Mucosa of rectum (tissue), 2 donors: Measurements from ENCODE around the gene BICRA.
A peak's percentile ranks its signal among the peaks of the same experiment; 100 is the strongest.
"Not testable (repeated sequence)": the region's sequence is repeated elsewhere in the genome, so short reads cannot be mapped to it uniquely, and the experiment has no call there.

Experiments
- H3K27ac ChIP-seq, 2 donors: one replicate each; pipeline ENCODE4 v1.7.0; 2013; ENCODE audit warnings: inconsistent platforms in 2 of 2, low read depth in 2 of 2, low read length in 2 of 2
- H3K27me3 ChIP-seq, 2 donors: one replicate each; pipeline ENCODE4 v1.7.0; 2013; ENCODE audit warnings: low read length in 2 of 2; ENCODE audit not compliant: control insufficient read depth in 2 of 2, insufficient read depth in 2 of 2
- H3K36me3 ChIP-seq, 2 donors: one replicate each; pipeline ENCODE4 v1.7.0; 2013; ENCODE audit warnings: low read length in 2 of 2; ENCODE audit not compliant: control insufficient read depth in 2 of 2, insufficient read depth in 2 of 2
- H3K4me1 ChIP-seq, 2 donors: one replicate each; pipeline ENCODE4 v1.7.0; 2013; ENCODE audit warnings: low read length in 2 of 2, mild to moderate bottlenecking in 1 of 2; ENCODE audit not compliant: control insufficient read depth in 2 of 2, insufficient read depth in 2 of 2
- H3K4me3 ChIP-seq, 2 donors: one replicate each; pipeline ENCODE4 v1.7.0; 2013; ENCODE audit warnings: low read length in 2 of 2
- H3K9ac ChIP-seq, 2 donors: one replicate each; pipeline ENCODE4 v1.7.0; 2013; ENCODE audit warnings: low read length in 2 of 2, low read depth in 1 of 2, mild to moderate bottlenecking in 1 of 2
- H3K9me3 ChIP-seq, 2 donors: one replicate each; pipeline ENCODE4 v1.7.0; 2013; ENCODE audit warnings: low read length in 2 of 2; ENCODE audit not compliant: control insufficient read depth in 2 of 2
- donor health status: healthy.
- donor health status: Normal muscosa, but diverticular disease.

BICRA gene

DNA sequence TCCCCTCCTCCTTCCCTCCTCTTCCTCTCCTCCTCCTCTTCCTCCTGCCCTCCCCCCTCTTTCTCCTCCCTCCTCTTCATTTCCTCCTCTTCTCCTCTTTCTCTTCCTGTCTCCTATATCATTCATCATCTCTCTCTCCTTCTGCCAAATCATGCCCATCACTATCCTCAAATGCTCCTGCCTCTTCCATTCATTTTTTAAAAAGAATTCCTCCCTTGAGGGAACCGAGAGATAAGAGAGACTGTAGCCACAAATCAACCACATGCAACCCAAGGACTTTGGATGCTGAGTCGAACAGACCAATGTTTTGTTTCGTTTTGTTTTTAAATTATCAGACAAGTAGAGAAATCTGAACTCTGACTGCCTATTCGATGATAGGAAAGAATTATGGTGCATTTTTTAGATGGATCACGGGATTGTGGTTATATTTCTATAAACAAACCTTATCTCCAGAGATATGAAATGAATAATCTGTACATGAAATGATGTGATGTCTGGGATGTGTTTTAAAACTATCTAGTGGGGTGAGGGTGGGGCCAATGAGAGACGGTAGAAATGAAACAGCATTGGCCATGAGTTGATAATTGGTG lies 26.5 kb upstream of the BICRA start:
- no peaks in the 10 kb centered on the region for H3K36me3 ChIP-seq
- H3K27me3 ChIP-seq: no peaks in the 10 kb centered on the region
- H3K27ac ChIP-seq: no peak overlapping the region
- H3K9ac ChIP-seq: no peak overlapping the region
- H3K4me3 ChIP-seq: no peak overlapping the region
- H3K4me1 ChIP-seq: no peaks in the 10 kb centered on the region
- peaks cover 0 to 4% of the 10 kb centered on the region in 2 donors for H3K9me3 ChIP-seq

DNA sequence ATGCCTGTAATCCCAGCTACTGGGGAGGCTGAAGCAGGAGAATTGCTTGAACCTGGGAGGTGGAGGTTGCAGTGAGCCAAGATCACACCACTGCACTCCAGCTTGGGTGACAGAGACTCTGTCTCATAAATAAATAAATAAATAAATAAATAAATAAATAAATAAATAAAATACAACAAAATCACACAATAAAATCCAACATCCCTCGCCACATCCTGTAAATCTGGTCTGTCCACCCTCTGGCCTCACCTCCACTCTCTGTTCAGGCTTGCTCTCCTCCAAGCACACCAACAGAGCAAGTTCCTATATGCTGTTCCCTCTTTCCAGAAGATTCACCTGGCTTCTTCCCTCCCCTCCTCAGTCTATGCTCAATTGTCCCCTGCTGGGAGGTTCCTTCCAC lies 25.8 kb upstream of the BICRA start:
- not testable (repeated sequence) for H3K27me3 ChIP-seq, H3K27ac ChIP-seq, H3K9ac ChIP-seq, H3K36me3 ChIP-seq, H3K4me3 ChIP-seq, H3K9me3 ChIP-seq, H3K4me1 ChIP-seq

GRCh38 chr19:47587295-47587694 lies 21.6 kb upstream of the BICRA start:
- no peaks in the 10 kb centered on the region for H3K4me1 ChIP-seq
- no peaks in the 10 kb centered on the region for H3K36me3 ChIP-seq
- peaks cover 0 to 4% of the 10 kb centered on the region in 2 donors for H3K9me3 ChIP-seq

DNA sequence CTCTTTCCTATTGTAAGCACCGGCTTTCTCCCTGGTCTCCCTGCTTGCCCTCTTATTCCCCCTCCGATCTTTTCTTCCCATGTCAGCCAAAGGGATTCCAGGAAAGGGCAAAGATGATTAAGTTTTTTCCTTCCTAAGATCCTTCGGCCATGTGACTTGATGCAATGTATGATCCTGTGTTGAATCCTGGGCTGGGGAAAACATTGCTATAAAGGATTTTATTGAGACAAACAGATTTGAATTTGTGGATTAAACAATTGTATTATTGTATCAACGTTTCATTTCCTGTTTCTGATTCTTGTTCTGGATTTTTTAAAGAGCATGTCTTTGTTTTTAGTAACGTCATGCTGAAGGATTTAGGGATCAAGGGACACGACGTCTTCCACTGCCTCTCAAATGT lies 19.1 kb upstream of the BICRA start:
- Histone ChIP-seq H3K4me1 (no peaks in the 10 kb centered on the region), H3K9ac (no peak overlapping the region), H3K36me3 (no peaks in the 10 kb centered on the region), H3K4me3 (no peak overlapping the region), H3K27me3 (no peaks in the 10 kb centered on the region), H3K9me3 (peaks cover 0 to 4% of the 10 kb centered on the region in 2 donors), H3K27ac (no peak overlapping the region)

More at GRCh38 chr19:47587295-47587694, 21.6 kb upstream of the BICRA start:
- no peaks in the 10 kb centered on the region for H3K27me3 ChIP-seq
- no peak overlapping the region for H3K4me3 ChIP-seq
- H3K27ac ChIP-seq: no peak overlapping the region
- no peak overlapping the region for H3K9ac ChIP-seq

GRCh38 chr19:47593860-47594259 lies 15.1 kb upstream of the BICRA start:
- no peak overlapping the region for H3K9ac ChIP-seq
- H3K36me3 ChIP-seq: no peaks in the 10 kb centered on the region
- no peaks in the 10 kb centered on the region for H3K27me3 ChIP-seq
- peaks cover 0 to 3% of the 10 kb centered on the region in 2 donors for H3K4me1 ChIP-seq
- no peak overlapping the region for H3K4me3 ChIP-seq
- H3K27ac ChIP-seq: no peak overlapping the region
- no peaks in the 10 kb centered on the region for H3K9me3 ChIP-seq

DNA sequence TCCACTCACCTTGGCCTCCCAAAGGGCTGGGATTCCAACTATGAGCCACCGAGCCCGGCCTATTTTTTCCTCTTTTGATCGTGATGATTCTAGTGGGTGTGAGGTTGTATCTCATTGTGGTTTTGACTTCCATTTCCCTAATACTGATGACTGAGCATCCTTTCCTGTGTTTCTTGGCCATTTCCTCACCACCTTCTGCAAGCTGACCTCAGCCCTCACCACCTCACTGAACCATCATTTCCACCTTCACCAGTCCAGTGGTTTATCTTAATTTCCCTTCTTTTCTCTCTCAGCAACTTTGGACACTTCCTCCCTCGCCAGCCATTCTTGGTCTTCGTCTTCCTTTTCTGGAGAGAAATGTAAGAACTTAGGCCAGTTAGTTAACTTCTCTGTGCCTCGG lies 13.0 kb upstream of the BICRA start:
- H3K27me3 ChIP-seq: no peaks in the 10 kb centered on the region
- no peak overlapping the region for H3K9ac ChIP-seq
- no peak overlapping the region for H3K4me3 ChIP-seq
- H3K9me3 ChIP-seq: no peaks in the 10 kb centered on the region
- H3K4me1 ChIP-seq: peaks cover 0 to 10% of the 10 kb centered on the region in 2 donors
- H3K27ac ChIP-seq: no peak overlapping the region
- H3K36me3 ChIP-seq: no peaks in the 10 kb centered on the region

DNA sequence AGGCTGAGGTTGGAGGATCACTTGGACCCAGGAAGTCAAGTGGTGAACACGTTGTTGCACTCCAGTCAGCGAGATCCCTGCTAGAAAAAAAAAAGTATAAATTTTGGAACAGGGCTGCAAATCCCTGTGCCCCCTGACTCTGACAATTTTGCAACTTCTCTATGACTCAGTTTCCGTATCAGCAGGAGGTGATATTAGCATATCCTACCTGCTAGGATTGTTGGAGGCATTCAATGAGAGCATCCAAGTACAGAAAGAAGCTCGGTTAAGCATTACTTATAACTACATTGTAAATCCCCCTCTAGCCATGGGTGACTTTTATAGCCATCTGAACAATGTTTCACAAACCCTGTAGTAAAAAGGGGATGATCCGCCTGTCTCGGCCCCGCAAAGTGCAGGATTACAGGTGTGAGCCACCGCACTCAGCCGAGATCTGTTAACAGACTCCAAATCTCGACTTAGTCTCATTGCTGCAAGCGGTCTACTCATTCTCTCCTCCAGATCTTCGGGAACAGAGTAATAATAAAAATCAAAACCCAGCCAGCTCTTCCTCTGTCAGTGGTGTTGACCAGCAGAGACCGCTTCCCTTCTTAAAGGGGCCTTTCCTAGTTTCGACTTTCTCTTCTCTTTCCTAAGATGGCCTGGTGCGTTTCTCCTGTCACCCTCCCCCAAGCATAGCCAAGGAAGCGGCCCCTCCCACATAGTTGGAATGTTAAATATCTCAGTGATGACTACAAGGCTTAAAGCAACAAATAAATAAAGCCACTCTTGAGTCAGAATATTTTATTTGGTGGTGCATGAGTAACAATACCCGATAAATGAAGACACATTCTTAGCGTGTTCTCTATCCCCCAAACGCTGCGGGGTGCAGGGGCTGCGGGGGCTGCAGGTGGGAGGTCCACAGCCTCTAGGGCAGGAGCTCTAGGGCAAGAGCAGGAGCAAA lies 10.3 kb upstream of the BICRA start:
- H3K27me3 ChIP-seq: no peaks in the 10 kb centered on the region
- H3K36me3 ChIP-seq: no peaks in the 10 kb centered on the region
- H3K27ac ChIP-seq: peak overlapping the region; percentile 44 to 52
- no peaks in the 10 kb centered on the region for H3K9me3 ChIP-seq
- H3K4me3 ChIP-seq: peak overlapping the region; percentile 5 to 58
- peak overlapping the region; percentile 16 to 19 for H3K9ac ChIP-seq
- peaks cover 0 to 18% of the 10 kb centered on the region in 2 donors for H3K4me1 ChIP-seq

GRCh38 chr19:47599671-47600245 lies 9.2 kb upstream of the BICRA start:
- H3K4me3 ChIP-seq: peak overlapping the region; percentile 56 to 74
- H3K27ac ChIP-seq: peak overlapping the region; percentile 69 to 78
- H3K36me3 ChIP-seq, H3K27me3 ChIP-seq, H3K9me3 ChIP-seq: not testable (repeated sequence)
- H3K9ac ChIP-seq: peak overlapping the region; percentile 47 to 61
- H3K4me1 ChIP-seq: peaks cover 0 to 18% of the 10 kb centered on the region in 2 donors

- H3K9me3 ChIP-seq: no peaks in the 10 kb centered on the region
- H3K36me3 ChIP-seq: no peaks in the 10 kb centered on the region
- H3K27me3 ChIP-seq: no peaks in the 10 kb centered on the region
- H3K27ac ChIP-seq: peak overlapping the region; percentile 90 to 92
- peaks cover 0 to 18% of the 10 kb centered on the region in 2 donors for H3K4me1 ChIP-seq
- H3K9ac ChIP-seq: peak overlapping the region; percentile 79 to 92
- H3K4me3 ChIP-seq: peak overlapping the region; percentile 70 to 88
Observed at GRCh38 chr19:47600246-47601179, 8.4 kb upstream of the BICRA start.
